HG03342 (cell line): ENCODE results near the gene UHMK1.
"Not testable (repeated sequence)": the region's sequence is repeated elsewhere in the genome, so short reads cannot be mapped to it uniquely, and the experiment has no call there.

Source experiments
- ATAC-seq: cut with Tn5 transposase; IDR thresholded peaks from one replicate; pipeline ENCODE4 v1.9.1; 2021; ENCODE audit warnings: mild to moderate bottlenecking, moderate library complexity; ENCODE audit not compliant: unreplicated experiment

The UHMK1 gene

DNA sequence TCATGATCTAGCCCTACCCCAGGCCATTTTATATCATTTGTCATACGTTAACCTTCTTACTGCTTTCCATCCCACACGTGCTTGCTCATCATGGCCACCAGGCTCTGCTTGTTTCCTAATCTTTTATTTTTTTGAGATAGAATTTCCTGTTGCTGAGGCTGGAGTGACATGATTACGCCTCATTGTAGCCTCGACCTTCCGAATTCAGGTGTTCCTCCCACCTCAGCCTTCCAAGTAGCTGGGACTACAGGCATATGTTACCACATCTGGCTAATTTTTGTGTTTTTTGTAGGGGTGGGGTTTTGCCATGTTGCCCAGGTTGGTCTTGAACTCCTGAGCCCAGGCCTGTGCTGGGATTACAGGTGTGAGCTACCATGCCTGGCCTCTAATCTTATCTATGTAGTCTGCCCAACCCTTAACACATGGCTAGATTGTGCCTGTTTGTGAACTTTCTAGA, 67.2 kb downstream of the UHMK1 start:
- no peak for ATAC-seq

GRCh38 chr1:162565460-162565859, 67.8 kb downstream of the UHMK1 start:
- ATAC-seq: no peak

DNA sequence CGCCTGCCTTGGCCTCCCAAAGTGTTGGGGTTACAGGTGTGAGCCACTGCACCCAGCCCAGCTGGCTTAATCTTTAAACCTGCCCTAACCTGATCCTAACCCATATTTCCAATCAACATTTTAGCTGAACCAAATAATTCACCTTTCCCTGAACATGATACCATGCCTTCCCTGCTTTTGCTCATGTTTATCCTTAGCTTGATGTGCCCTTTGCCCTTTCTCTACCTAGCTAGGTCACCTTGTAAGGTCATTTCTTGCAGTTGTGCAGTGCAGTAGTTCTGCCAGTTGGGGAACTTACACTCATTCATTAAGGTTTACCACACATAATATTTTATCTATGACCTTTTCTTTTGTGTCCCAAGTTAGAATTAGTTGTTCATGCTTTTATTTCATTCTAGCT, 69.3 kb downstream of the UHMK1 start:
- no peak for ATAC-seq

DNA sequence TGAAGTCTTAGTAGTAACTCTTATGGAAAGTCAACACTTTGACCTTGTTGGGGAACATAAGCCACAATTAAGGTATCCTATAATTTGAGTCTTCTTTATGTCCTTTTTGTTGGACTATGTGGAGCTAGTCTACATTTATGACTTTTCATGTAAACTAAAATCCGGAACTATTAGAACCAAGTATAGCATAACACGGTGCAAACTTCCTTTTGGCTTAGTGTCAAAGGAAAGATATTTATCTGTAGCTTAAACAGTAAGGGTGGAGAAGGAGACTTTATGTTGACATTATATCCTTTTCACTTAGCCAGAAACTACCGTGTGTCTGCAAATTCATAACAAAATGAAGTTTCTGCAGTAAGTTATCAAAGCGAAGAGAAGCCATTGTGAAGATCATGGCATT, 71.2 kb downstream of the UHMK1 start:
- no peak for ATAC-seq

DNA sequence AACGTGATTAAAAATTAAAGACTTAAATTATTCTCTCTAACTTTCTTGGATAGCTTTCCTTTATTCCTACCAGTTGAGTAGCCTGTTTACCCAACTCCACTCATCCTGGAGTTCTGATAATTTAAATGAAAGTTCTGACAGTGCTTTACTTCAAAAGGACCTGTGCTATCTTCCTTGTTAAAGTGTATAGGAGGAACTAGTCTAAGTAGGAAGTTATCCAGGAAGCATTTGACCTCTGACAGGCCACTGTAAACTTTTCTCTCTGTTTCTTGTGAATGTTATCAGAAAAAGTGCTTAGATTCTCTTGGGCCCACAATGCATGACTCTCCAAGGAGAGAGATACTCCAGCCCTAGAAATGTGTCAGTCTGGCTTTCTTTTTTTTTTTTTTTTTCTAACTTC, 73.1 kb downstream of the UHMK1 start:
- no peak for ATAC-seq

DNA sequence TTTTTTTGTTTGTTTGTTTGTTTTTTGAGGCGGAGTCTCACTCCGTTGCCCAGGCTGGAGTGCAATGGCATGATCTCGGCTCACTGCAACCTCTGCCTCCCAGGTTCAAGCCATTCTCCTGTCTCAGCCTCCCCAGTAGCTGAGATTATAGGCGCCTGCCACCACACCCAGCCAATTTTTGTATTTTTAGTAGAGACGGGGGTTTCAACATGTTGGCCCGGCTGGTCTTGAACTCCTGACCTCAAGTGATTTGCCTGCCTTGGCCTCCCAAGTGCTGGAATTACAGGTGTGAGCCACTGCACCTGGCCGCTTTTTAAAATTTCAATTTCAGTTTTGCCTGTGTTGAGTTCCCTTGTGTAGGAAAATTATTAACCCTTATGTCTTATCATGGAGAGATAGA, 73.5 kb downstream of the UHMK1 start:
- not testable (repeated sequence) for ATAC-seq

GRCh38 chr1:162571696-162572095, 74.1 kb downstream of the UHMK1 start:
- no peak for ATAC-seq

GRCh38 chr1:162573136-162573535, 75.5 kb downstream of the UHMK1 start:
- no peak for ATAC-seq

- no peak for ATAC-seq
Measured at GRCh38 chr1:162578071-162578700, 80.6 kb downstream of the UHMK1 start.

DNA sequence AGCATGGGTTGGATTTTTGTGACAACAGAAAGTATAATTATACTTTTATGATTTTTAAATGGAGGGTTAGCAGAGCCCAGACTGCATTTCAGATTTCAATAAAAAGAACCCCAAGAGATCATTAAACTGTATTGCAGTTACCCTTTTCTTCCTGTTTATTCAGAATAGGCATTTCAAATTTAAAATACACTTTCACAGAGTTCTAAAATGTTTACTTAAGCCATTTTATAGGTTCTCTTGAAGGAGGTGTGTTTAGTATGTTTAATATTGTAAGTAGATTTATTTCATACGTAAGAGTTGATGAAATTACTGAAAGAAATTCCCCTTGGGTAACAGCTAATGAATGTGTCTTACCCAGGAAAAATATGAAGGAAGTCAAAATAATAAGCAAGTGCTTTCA, 81.3 kb downstream of the UHMK1 start:
- no peak for ATAC-seq
